Stimulated activated naive B cell treated with anti-CD40 and anti-IgM and Interleukin-4, amounts not matched to agents 10 μg/mL and 1 μg/mL and 100 μg/mL, for 72 hours (primary cell): ENCODE data around the gene COL6A2.
"Not testable (repeated sequence)": the region's sequence is repeated elsewhere in the genome, so short reads cannot be mapped to it uniquely, and the experiment has no call there.

Experiments
- ATAC-seq, 2 donors: fragments of 150-1000 bp; cut with Tn5 transposase; replicated peaks; 2 replicates each; pipeline ENCODE4 v1.10.0; 2021; ENCODE audit warnings: moderate library complexity in 1 of 2
- DNase-seq: peaks from one replicate; pipeline ENCODE4 v3.0.0; 2021
- H3K27ac Mint-ChIP-seq: one replicate; pipeline ENCODE4 v1.8.0; 2022; ENCODE audit warnings: mild to moderate bottlenecking, mixed read lengths
- H3K27me3 Mint-ChIP-seq, 2 donors: one replicate each; pipeline ENCODE4 v1.8.0; 2022; ENCODE audit warnings: mixed read lengths in 2 of 2
- H3K36me3 Mint-ChIP-seq, 2 donors: one replicate each; pipeline ENCODE4 v1.8.0; 2022; ENCODE audit warnings: mixed read lengths in 2 of 2, mild to moderate bottlenecking in 1 of 2
- H3K4me1 Mint-ChIP-seq, 2 donors: one replicate each; pipeline ENCODE4 v1.8.0; 2022; ENCODE audit warnings: mixed read lengths in 2 of 2, mild to moderate bottlenecking in 1 of 2
- H3K4me3 Mint-ChIP-seq, 2 donors: one replicate each; pipeline ENCODE4 v1.8.0; 2022; ENCODE audit warnings: mild to moderate bottlenecking in 2 of 2, mixed read lengths in 2 of 2, moderate library complexity in 1 of 2
- H3K9me3 Mint-ChIP-seq, 2 donors: one replicate each; pipeline ENCODE4 v1.8.0; 2022; ENCODE audit warnings: mixed read lengths in 2 of 2, mild to moderate bottlenecking in 1 of 2

Gene COL6A2

GRCh38 chr21:46079352-46080170 lies 18.4 kb upstream of the COL6A2 start:
- H3K27ac Mint-ChIP-seq = no peak overlapping the region
- ATAC-seq = no peak
- DNase-seq = no peak
- H3K4me1 Mint-ChIP-seq = no peaks in the 10 kb centered on the region
- H3K9me3 Mint-ChIP-seq = no peaks in the 10 kb centered on the region
- H3K4me3 Mint-ChIP-seq = no peak overlapping the region
- no peaks in the 10 kb centered on the region for H3K36me3 Mint-ChIP-seq
- peaks cover 9 to 16% of the 10 kb centered on the region in 2 donors for H3K27me3 Mint-ChIP-seq

- Mint-ChIP-seq H3K9me3 (no peaks in the 10 kb centered on the region), H3K27ac (no peak overlapping the region), H3K4me1 (no peaks in the 10 kb centered on the region), H3K27me3 (peaks cover 9 to 14% of the 10 kb centered on the region in 2 donors), H3K4me3 (no peak overlapping the region), H3K36me3 (no peaks in the 10 kb centered on the region)
- ATAC-seq (no peak), DNase-seq (no peak)
Measured at GRCh38 chr21:46080171-46081021, 17.5 kb upstream of the COL6A2 start.

GRCh38 chr21:46081022-46081861 lies 16.7 kb upstream of the COL6A2 start:
- peaks cover 9% of the 10 kb centered on the region in 2 donors for H3K27me3 Mint-ChIP-seq
- no peak overlapping the region for H3K4me3 Mint-ChIP-seq
- H3K36me3 Mint-ChIP-seq = no peaks in the 10 kb centered on the region
- ATAC-seq (peak in 1 of 2 donors; percentile 12), DNase-seq (no peak)
- H3K9me3 Mint-ChIP-seq = peaks cover 0 to 3% of the 10 kb centered on the region in 2 donors
- no peak overlapping the region for H3K27ac Mint-ChIP-seq
- no peaks in the 10 kb centered on the region for H3K4me1 Mint-ChIP-seq

GRCh38 chr21:46081862-46082712 lies 15.8 kb upstream of the COL6A2 start:
- DNase-seq (no peak), ATAC-seq (no peak)
- Mint-ChIP-seq H3K27ac (no peak overlapping the region), H3K27me3 (peaks cover 5 to 9% of the 10 kb centered on the region in 2 donors), H3K36me3 (no peaks in the 10 kb centered on the region), H3K4me1 (no peaks in the 10 kb centered on the region), H3K9me3 (peaks cover 5 to 7% of the 10 kb centered on the region in 2 donors), H3K4me3 (no peak overlapping the region)

- H3K4me1 Mint-ChIP-seq = no peaks in the 10 kb centered on the region
- H3K27me3 Mint-ChIP-seq = peaks cover 4 to 9% of the 10 kb centered on the region in 2 donors
- no peak overlapping the region for H3K4me3 Mint-ChIP-seq
- no peaks in the 10 kb centered on the region for H3K36me3 Mint-ChIP-seq
- H3K27ac Mint-ChIP-seq = no peak overlapping the region
- peaks cover 7 to 10% of the 10 kb centered on the region in 2 donors for H3K9me3 Mint-ChIP-seq
- ATAC-seq = no peak
- DNase-seq = no peak
Measured at GRCh38 chr21:46082713-46082962, 15.3 kb upstream of the COL6A2 start.

GRCh38 chr21:46082963-46083790 lies 14.7 kb upstream of the COL6A2 start:
- no peaks in the 10 kb centered on the region for H3K36me3 Mint-ChIP-seq
- no peaks in the 10 kb centered on the region for H3K4me1 Mint-ChIP-seq
- DNase-seq = no peak
- H3K27ac Mint-ChIP-seq = no peak overlapping the region
- peaks cover 4 to 9% of the 10 kb centered on the region in 2 donors for H3K27me3 Mint-ChIP-seq
- H3K9me3 Mint-ChIP-seq = peaks cover 11 to 12% of the 10 kb centered on the region in 2 donors
- no peak for ATAC-seq
- H3K4me3 Mint-ChIP-seq = no peak overlapping the region

- no peak for ATAC-seq
Measured at GRCh38 chr21:46083791-46084561, 13.9 kb upstream of the COL6A2 start.

GRCh38 chr21:46084709-46085108 lies 13.2 kb upstream of the COL6A2 start:
- Mint-ChIP-seq H3K4me1 (no peaks in the 10 kb centered on the region), H3K9me3 (peaks cover 17 to 21% of the 10 kb centered on the region in 2 donors), H3K27ac (no peak overlapping the region), H3K4me3 (no peak overlapping the region), H3K36me3 (no peaks in the 10 kb centered on the region), H3K27me3 (peaks cover 4 to 9% of the 10 kb centered on the region in 2 donors)
- ATAC-seq = no peak
- no peak for DNase-seq

More at GRCh38 chr21:46083791-46084561, 13.9 kb upstream of the COL6A2 start:
- no peaks in the 10 kb centered on the region for H3K36me3 Mint-ChIP-seq
- H3K4me3 Mint-ChIP-seq = no peak overlapping the region
- no peak for DNase-seq
- H3K9me3 Mint-ChIP-seq = peaks cover 17 to 18% of the 10 kb centered on the region in 2 donors
- peaks cover 4 to 9% of the 10 kb centered on the region in 2 donors for H3K27me3 Mint-ChIP-seq
- H3K4me1 Mint-ChIP-seq = no peaks in the 10 kb centered on the region
- no peak overlapping the region for H3K27ac Mint-ChIP-seq

- not testable (repeated sequence) for ATAC-seq, H3K36me3 Mint-ChIP-seq, H3K27ac Mint-ChIP-seq, H3K27me3 Mint-ChIP-seq, H3K4me3 Mint-ChIP-seq, DNase-seq, H3K4me1 Mint-ChIP-seq
- H3K9me3 Mint-ChIP-seq = peaks cover 20 to 22% of the 10 kb centered on the region in 2 donors
Measured at GRCh38 chr21:46085259-46085658, 12.7 kb upstream of the COL6A2 start.

GRCh38 chr21:46087641-46088040 lies 10.3 kb upstream of the COL6A2 start:
- no peak for ATAC-seq
- Mint-ChIP-seq H3K27me3 (peaks cover under 1 to 4% of the 10 kb centered on the region in 2 donors), H3K36me3 (no peaks in the 10 kb centered on the region), H3K9me3 (peaks cover 28 to 32% of the 10 kb centered on the region in 2 donors), H3K4me1 (no peaks in the 10 kb centered on the region), H3K27ac (no peak overlapping the region), H3K4me3 (no peak overlapping the region)
- no peak for DNase-seq

- Mint-ChIP-seq H3K36me3 (no peaks in the 10 kb centered on the region), H3K27ac (no peak overlapping the region), H3K27me3 (no peaks in the 10 kb centered on the region), H3K4me1 (peaks cover 0 to 1% of the 10 kb centered on the region in 2 donors), H3K4me3 (no peak overlapping the region), H3K9me3 (peaks cover 28 to 32% of the 10 kb centered on the region in 2 donors)
- ATAC-seq = no peak
- no peak for DNase-seq
Measured at GRCh38 chr21:46088189-46088588, 9.7 kb upstream of the COL6A2 start.

- DNase-seq = no peak
- Mint-ChIP-seq H3K4me1 (peaks cover 0 to 1% of the 10 kb centered on the region in 2 donors), H3K4me3 (no peak overlapping the region), H3K9me3 (peaks cover 28 to 32% of the 10 kb centered on the region in 2 donors), H3K27me3 (no peaks in the 10 kb centered on the region), H3K27ac (no peak overlapping the region), H3K36me3 (no peaks in the 10 kb centered on the region)
- no peak for ATAC-seq
Measured at GRCh38 chr21:46089285-46089684, 8.6 kb upstream of the COL6A2 start.
